ENCODE data around the gene FOXQ1.

GRCh38 chr6:1263039-1263849 lies 48.7 kb upstream of the FOXQ1 start:
- TF ChIP-seq CTCF (IDR thresholded peaks at IDR 0.05; ENCODE audit: insufficient read depth, low read length), result no peak
- TF ChIP-seq REST (IDR thresholded peaks at IDR 0.05; ENCODE audit: insufficient replicate concordance, low read depth), result no peak
- no peak for TF ChIP-seq POLR2AphosphoS5 (IDR thresholded peaks at IDR 0.05; ENCODE audit: low read depth)
- TF ChIP-seq SPI1 (IDR thresholded peaks at IDR 0.05; ENCODE audit: borderline replicate concordance, low read depth), result no peak

Data from HL-60 (cell line).